Epithelial cell of alveolus of lung (primary cell): ENCODE data around the gene C22orf39. TPM values are rescaled to one million over a fixed set of nuclear protein-coding genes. Genes with fewer than 3 reads are reported as not detected.

Experiments used
- total RNA-seq: library from RNA; depleted of rRNA; stranded (reverse); fragments of >200 nt; gene quantifications from 2 replicates; pipeline ENCODE4 v1.2.1, GENCODE V29; 2015

Gene C22orf39
- total RNA-seq = 22.2 and 33.3 TPM in 2 replicates

GRCh38 chr22:19447330-19448075 is at the start of gene C22orf39:
C22orf39 (minus strand) TSS chr22:19447711; CDS start chr22:19447688, 23 bp downstream.

GRCh38 chr22:19479355-19480172 is 32.1 kb upstream of the C22orf39 start, which contains the start of gene CDC45:
CDC45 (plus strand) TSS chr22:19479920; CDS start chr22:19479969, 49 bp downstream.

GRCh38 chr22:19478901-19479354 is 31.4 kb upstream of the C22orf39 start, which contains the start of gene UFD1:
UFD1 (minus strand) TSS chr22:19479193; CDS start chr22:19479085, 108 bp downstream.

GRCh38 chr22:19432133-19432851 is 15.2 kb downstream of the C22orf39 start, which contains the start of gene MRPL40:
MRPL40 (plus strand) TSS chr22:19432545; CDS start chr22:19432555, 10 bp downstream.

GRCh38 chr22:19431649-19432132 is 15.8 kb downstream of the C22orf39 start, which contains the start of gene HIRA:
HIRA (minus strand) TSS chr22:19431733; CDS start chr22:19431476, 257 bp downstream.

Other genes starting within 250 kb of the C22orf39 start
- gene CLTCL1, start 156.0 kb downstream of the C22orf39 start, total RNA-seq = 2.3 and 6.2 TPM in 2 replicates
- 15.9 and 19.0 TPM in 2 replicates for gene HIRA, start 16.0 kb downstream of the C22orf39 start, total RNA-seq
- 35.9 and 42.6 TPM in 2 replicates for gene MRPL40, start 15.2 kb downstream of the C22orf39 start, total RNA-seq
- 31.2 and 56.4 TPM in 2 replicates for gene UFD1, start 31.5 kb upstream of the C22orf39 start, total RNA-seq
- gene CDC45, start 32.2 kb upstream of the C22orf39 start, total RNA-seq = 8.1 and 28.2 TPM in 2 replicates
- 11.2 and 15.8 TPM in 2 replicates for gene CLDN5, start 76.7 kb upstream of the C22orf39 start, total RNA-seq